HepG2 (cell line): ENCODE measurements around the gene COMMD3. TPM values are rescaled to one million over a fixed set of nuclear protein-coding genes. Genes with fewer than 3 reads are reported as not detected.
A peak's percentile ranks its signal among the peaks of the same experiment; 100 is the strongest.

ENCODE experiments used
- ATAC-seq: fragments of 200-7000 bp; cut with Tn5 transposase; 3 replicates; pipeline ENCODE4 v1.9.1; 2020; ENCODE audit warnings: mild to moderate bottlenecking, moderate library complexity
- BruUV-seq: library from RNA; stranded (reverse); fragments of 400-500 nt; replicated peaks from 2 replicates; lab custom pipeline; 2021; lab: Mats Ljungman, UMichigan
- CTCF ChIA-PET: fragments of 300-600 bp; formaldehyde crosslinking; extraction: SDS; loops from one replicate; lab custom pipeline; 2021; ENCODE audit warnings: low total read pairs, inconsistent platforms, low intra/inter-chr PET ratio; lab: Yijun Ruan, JAX
- POLR2A ChIA-PET: fragments of 350-600 bp; sonication (Branson Sonifier 250); formaldehyde crosslinking; loops from one replicate; lab custom pipeline; 2020; ENCODE audit warnings: antibody characterized with exemption, inconsistent platforms; lab: Yijun Ruan, JAX
- DNase-seq: peaks from one replicate; pipeline ENCODE4 v3.0.0-alpha.2; 2015; ENCODE audit warnings: low spot score
- FAIRE-seq: peaks from 3 replicates; lab custom pipeline; 2011; peaks lifted over from hg19 to GRCh38; lab: Jason Lieb, UNC
- H2AFZ ChIP-seq: one replicate; pipeline ENCODE4 v1.6.1; 2011; ENCODE audit warnings: low read length, inconsistent platforms
- H3K27ac ChIP-seq: fragments of 300-600 bp; 3 replicates; pipeline ENCODE4 v1.8.0; 2011; ENCODE audit warnings: mixed run types, mild to moderate bottlenecking, mixed read lengths, low read length, inconsistent platforms; ENCODE audit not compliant: insufficient read depth; ENCODE audit errors: extremely low read length
- H3K27me3 ChIP-seq, 2 experiments: fragments of 200-600 bp in 1 of 2; 2 replicates in 1 of 2; 3 replicates in 1 of 2; pipeline versions ENCODE4 v1.6.0 to v1.8.0; 2011; ENCODE audit warnings: low read length in 2 of 2, mild to moderate bottlenecking in 2 of 2, moderate library complexity in 2 of 2, inconsistent platforms in 1 of 2; ENCODE audit not compliant: insufficient read depth in 2 of 2, control insufficient read depth in 1 of 2
- H3K36me3 ChIP-seq, 2 experiments: fragments of 200-600 bp in 1 of 2; replicated peaks in 1 of 2; 2 replicates in 1 of 2; 3 replicates in 1 of 2; pipeline versions ENCODE4 v1.5.1 to v1.8.0; 2011; ENCODE audit warnings: low read length in 2 of 2, inconsistent platforms in 1 of 2; ENCODE audit not compliant: insufficient read depth in 2 of 2, control insufficient read depth in 1 of 2
- H3K4me1 ChIP-seq: 2 replicates; pipeline ENCODE4 v1.5.1; 2012; ENCODE audit warnings: low read length, inconsistent platforms; ENCODE audit not compliant: insufficient read depth
- H3K4me2 ChIP-seq: 2 replicates; pipeline ENCODE4 v1.6.0; 2011; ENCODE audit warnings: low read depth, low read length, inconsistent platforms
- H3K4me3 ChIP-seq, 3 experiments: fragments of 200-600 bp in 1 of 3; sonication (generic), shearing (Covaris generic) in 1 of 3; replicated peaks in 1 of 3; 2 replicates each; pipeline ENCODE4 v1.5.1; 2011 to 2016; ENCODE audit warnings: low read length in 3 of 3, inconsistent platforms in 2 of 3, low read depth in 2 of 3, mild to moderate bottlenecking in 2 of 3, control low read depth in 1 of 3, mixed read lengths in 1 of 3; ENCODE audit not compliant: insufficient read depth in 1 of 3
- H3K79me2 ChIP-seq: one replicate; pipeline ENCODE4 v1.6.1; 2011; ENCODE audit warnings: low read length, inconsistent platforms; ENCODE audit not compliant: insufficient read depth
- H3K9ac ChIP-seq: 2 replicates; pipeline ENCODE4 v1.6.0; 2011; ENCODE audit warnings: mild to moderate bottlenecking, low read depth, low read length, inconsistent platforms; ENCODE audit not compliant: insufficient read depth
- H3K9me3 ChIP-seq: 2 replicates; pipeline ENCODE4 v1.5.1; 2012; ENCODE audit warnings: mild to moderate bottlenecking, low read length
- H4K20me1 ChIP-seq: 2 replicates; pipeline ENCODE4 v1.6.0; 2011; ENCODE audit warnings: inconsistent platforms, mild to moderate bottlenecking, low read length, moderate library complexity; ENCODE audit not compliant: insufficient read depth
- ARNT2 ChIP-seq: sonication (generic); formaldehyde crosslinking; IDR thresholded peaks from 2 replicates; pipeline ENCODE4 v1.8.0; 2022; ENCODE audit warnings: mild to moderate bottlenecking, low read depth, missing genetic modification reagents, moderate library complexity
- MAZ ChIP-seq, 2 experiments: sonication (generic) in 1 of 2; formaldehyde crosslinking in 1 of 2; IDR thresholded peaks; 2 replicates each; pipeline versions ENCODE4 v1.5.0 to v1.6.1; 2012 to 2020; ENCODE audit warnings: low read depth in 2 of 2, mild to moderate bottlenecking in 2 of 2, borderline replicate concordance in 1 of 2, improper control_type of control experiment in 1 of 2, low read length in 1 of 2, missing genetic modification reagents in 1 of 2, moderate library complexity in 1 of 2
- PATZ1 ChIP-seq: sonication (generic); formaldehyde crosslinking; IDR thresholded peaks from 2 replicates; pipeline ENCODE4 v1.4.0; 2020; ENCODE audit warnings: missing genetic modification reagents
- PHF8 ChIP-seq: sonication (generic); formaldehyde crosslinking; IDR thresholded peaks from 2 replicates; pipeline ENCODE4 v1.5.0; 2020; ENCODE audit warnings: missing genetic modification reagents
- POLR2A ChIP-seq, 2 experiments: IDR thresholded peaks; 2 replicates each; pipeline ENCODE4 v1.6.1; 2011; ENCODE audit warnings: low read depth in 2 of 2, low read length in 2 of 2, mild to moderate bottlenecking in 1 of 2, moderate library complexity in 1 of 2; ENCODE audit not compliant: insufficient read depth in 1 of 2
- PTBP1 ChIP-seq: fragments of 200-400 bp; formaldehyde crosslinking; IDR thresholded peaks from 2 replicates; pipeline ENCODE4 v1.6.1; 2018; ENCODE audit warnings: low read length, low read depth; ENCODE audit not compliant: poor library complexity, severe bottlenecking
- RBAK ChIP-seq: sonication (generic); formaldehyde crosslinking; IDR thresholded peaks from 2 replicates; pipeline ENCODE4 v1.5.1; 2020; ENCODE audit warnings: mild to moderate bottlenecking, missing genetic modification reagents
- TRIM22 ChIP-seq: fragments of 450-650 bp; IDR thresholded peaks from 2 replicates; pipeline ENCODE4 v1.6.1; 2017
- UBTF ChIP-seq: sonication (generic); formaldehyde crosslinking; IDR thresholded peaks from 2 replicates; pipeline ENCODE4 v1.4.0; 2020; ENCODE audit warnings: mild to moderate bottlenecking, missing genetic modification reagents
- ZBTB2 ChIP-seq: sonication (generic); formaldehyde crosslinking; IDR thresholded peaks from 2 replicates; pipeline ENCODE4 v1.8.0; 2022; ENCODE audit warnings: low read depth, missing genetic modification reagents
- ZBTB25 ChIP-seq: IDR thresholded peaks from 2 replicates; pipeline ENCODE4 v1.6.1; 2018; ENCODE audit warnings: missing genetic modification reagents
- ZNF160 ChIP-seq: sonication (generic); formaldehyde crosslinking; IDR thresholded peaks from 2 replicates; pipeline ENCODE4 v1.8.0; 2022; ENCODE audit warnings: mild to moderate bottlenecking, inconsistent platforms, missing genetic modification reagents
- ZNF746 ChIP-seq: sonication (generic); formaldehyde crosslinking; IDR thresholded peaks from 2 replicates; pipeline ENCODE4 v1.8.0; 2022; ENCODE audit warnings: mild to moderate bottlenecking, missing genetic modification reagents
- ZSCAN22 ChIP-seq: sonication (generic); formaldehyde crosslinking; IDR thresholded peaks from 2 replicates; pipeline ENCODE4 v1.4.0; 2020; ENCODE audit warnings: mild to moderate bottlenecking, missing genetic modification reagents
- WGBS: methylation state at CpG from one replicate; pipeline ENCODE4 v1.1.6; 2017; ENCODE audit warnings: low lambda C conversion rate; 5-methylcytosine and 5-hydroxymethylcytosine counted together
- in situ Hi-C: cut with HindIII; loops from 2 replicates; pipeline ENCODE4 v1.10.0; 2017; ENCODE audit warnings: low pct_unique_long_range_greater_than_20kb; ENCODE audit not compliant: extremely low pct_ligation_motif_present
- intact Hi-C: fragments of 100-400 bp; cut with micrococcal nuclease; formaldehyde crosslinking; loops from one replicate; pipeline ENCODE4 v1.10.0; 2022; ENCODE audit not compliant: unreplicated experiment
- polyA plus RNA-seq, 8 experiments: library from polyadenylated mRNA; depleted of rRNA in 3 of 8; stranded (reverse) in 7 of 8; unstranded in 1 of 8; fragments of >200 nt; fragmentation: Illumina TruSeq in 4 of 8; extraction: Trizol in 4 of 8; gene quantifications; 2 replicates each; pipeline versions ENCODE4 v1.2.1 to v1.2.3, GENCODE V29; 2011 to 2016; ENCODE audit warnings: low read depth in 4 of 8, missing spikeins in 1 of 8, mixed read lengths in 1 of 8; ENCODE audit not compliant: insufficient read depth in 1 of 8
- total RNA-seq, 5 experiments: library from RNA; depleted of rRNA; stranded (reverse); fragments of >200 nt; fragmentation: Illumina TruSeq; extraction: Trizol; gene quantifications; 2 replicates each; pipeline ENCODE4 v1.2.3, GENCODE V29; 2016; ENCODE audit warnings: low read depth in 1 of 5

COMMD3 gene
- total and polyA plus RNA-seq, 2 of the 13 experiments (the other 11 are each of a cell fraction or from before 2014, with no cell fraction given): 38.7 to 54.4 TPM

- Histone ChIP-seq H2AFZ (no peak within 1 kb of the TSS), H3K79me2 (peaks cover 40% of the 10 kb centered on the region), H3K27me3 (peaks cover 0 to 9% of the 10 kb centered on the region in 2 experiments; a peak in 2 of 5 replicates), H3K27ac (peak within 1 kb of the TSS; percentile 82), H3K9ac (peak within 1 kb of the TSS; percentile 87), H3K4me1 (peaks cover 57% of the 10 kb centered on the region), H3K4me2 (peak within 1 kb of the TSS; percentile 96), H3K36me3 (no peaks in the 10 kb centered on the region), H3K9me3 (no peaks in the 10 kb centered on the region), H4K20me1 (peaks cover 29% of the 10 kb centered on the region), H3K4me3 (peak within 1 kb of the TSS; percentile 81 to 97 (median 89))
- no TSS peak for BruUV-seq
- POLR2A ChIA-PET: interaction anchor here (1.2 to 2.0 kb wide), 2 partner anchors 20 kb away, joined by 5 to 9 read pairs; no protein-coding TSS in a partner anchor
- ATAC-seq (peak; percentile 62), FAIRE-seq (no peak), DNase-seq (peak; percentile 63)
- WGBS: 0% methylated on average over 8 of the region's 85 CpGs
- in situ Hi-C loops (loop anchor here (25.0 kb wide), 2 partner anchors 392 to 808 kb away; partner anchors contain the start of gene PIP4K2A), intact Hi-C loops (loop anchor here (5.0 to 10.0 kb wide), 3 partner anchors 194 to 667 kb away; no protein-coding TSS in a partner anchor)
- CTCF ChIA-PET: no interaction called here
- TF ChIP-seq ZBTB25 (CRISPR knock-in tag): peak; percentile 2; the same call in 1 of the 2 replicates
- peak; percentile 62 for TF ChIP-seq PATZ1 (CRISPR knock-in tag)
- 0 out of 2 replicates have a peak, but pooled peaks have one; percentile 0 for TF ChIP-seq PHF8 (CRISPR knock-in tag)
- peak in 1 of 2 experiments; percentile 23; a peak in 1 of 4 replicates for TF ChIP-seq POLR2A (IDR thresholded peaks at IDR 0.05; ENCODE audit: insufficient read depth in 1 of 2, low read depth in 2 of 2, low read length in 2 of 2)
- TF ChIP-seq RBAK: no peak
- TF ChIP-seq ZNF746 (CRISPR knock-in tag): no peak
- no peak for TF ChIP-seq TRIM22
- TF ChIP-seq ZBTB2 (CRISPR knock-in tag): 0 out of 2 replicates have a peak, but pooled peaks have one; percentile 46
- TF ChIP-seq ARNT2 (CRISPR knock-in tag): 0 out of 2 replicates have a peak, but pooled peaks have one; percentile 12
- TF ChIP-seq MAZ (IDR thresholded peaks at IDR 0.05; ENCODE audit: borderline replicate concordance, low read depth, low read length): peak; percentile 55; the same call in 1 of the 2 replicates
- no peak for TF ChIP-seq MAZ (CRISPR knock-in tag; IDR thresholded peaks at IDR 0.05; ENCODE audit: low read depth)
- TF ChIP-seq ZSCAN22 (CRISPR knock-in tag): no peak
- TF ChIP-seq ZNF160 (CRISPR knock-in tag): no peak
- no peak for TF ChIP-seq PTBP1
- 0 out of 2 replicates have a peak, but pooled peaks have one; percentile 12 for TF ChIP-seq UBTF (CRISPR knock-in tag)
Measured at GRCh38 chr10:22320591-22321155, 4.5 kb downstream of the COMMD3 start, which contains the start of gene BMI1. Gene BMI1, plus strand, starts transcription at chr10:22321099. Its CDS starts 5,351 bp downstream, at chr10:22326450.
